ENCODE results near the gene PCBD1.

Gene PCBD1

DNA sequence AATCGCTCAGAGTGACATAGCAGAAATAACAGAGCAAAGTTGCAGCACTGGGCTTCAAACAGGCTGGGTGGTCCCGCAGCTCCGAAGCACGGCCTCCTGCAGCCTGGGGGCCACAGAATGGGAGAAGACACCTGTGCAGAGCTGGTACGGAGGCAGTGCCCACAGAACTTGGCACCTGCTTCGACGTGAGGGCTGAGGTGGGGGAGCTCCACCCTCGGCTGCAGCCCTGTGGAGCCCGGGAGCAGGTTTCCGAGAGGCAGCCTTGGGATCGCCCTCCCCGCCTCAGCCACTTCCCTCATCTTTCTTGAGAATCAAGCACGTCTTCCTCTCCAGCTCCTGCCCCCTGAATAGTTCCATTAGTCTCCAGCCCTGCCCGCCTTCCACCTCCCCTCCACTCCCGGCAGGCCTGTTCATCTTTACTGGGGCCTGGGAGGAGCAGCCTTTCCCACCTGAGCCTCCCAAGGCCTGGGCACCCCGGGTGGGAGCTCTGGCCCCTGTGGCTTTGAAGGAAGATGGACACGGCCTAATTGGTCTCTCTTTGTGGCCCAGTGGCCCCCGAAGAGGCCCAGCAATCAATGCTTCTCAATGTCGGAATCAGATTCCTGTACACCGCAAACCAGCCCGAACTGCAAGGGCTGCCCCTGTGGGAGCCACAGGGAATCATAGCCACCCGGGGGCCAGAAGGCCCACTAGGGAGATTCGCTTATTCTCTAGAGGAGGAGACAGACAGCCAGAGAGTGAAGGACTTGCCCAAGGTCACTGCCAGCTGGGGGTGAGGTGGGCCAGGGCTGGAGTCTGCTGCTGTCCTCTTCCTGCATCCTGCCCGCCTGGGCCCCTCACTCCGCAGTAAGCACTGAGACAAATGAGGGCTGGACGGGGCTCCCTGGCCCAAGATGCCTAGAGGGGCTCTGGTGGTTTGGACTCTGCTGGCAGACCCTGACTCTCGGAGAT lies 17.0 kb upstream of the PCBD1 start:
- no peak for TF ChIP-seq FOXM1 (IDR thresholded peaks at IDR 0.05; ENCODE audit: borderline replicate concordance, low read depth)
- no peak for TF ChIP-seq EGR1 (IDR thresholded peaks at IDR 0.05)
- TF ChIP-seq REST (IDR thresholded peaks at IDR 0.05; ENCODE audit: low read depth) = no peak
- TF ChIP-seq MAX (IDR thresholded peaks at IDR 0.05) = no peak
- no peak for TF ChIP-seq ZBTB7A (IDR thresholded peaks at IDR 0.05; ENCODE audit: low read depth)
- TF ChIP-seq NFIC (IDR thresholded peaks at IDR 0.05) = no peak
- TF ChIP-seq RAD21 (IDR thresholded peaks at IDR 0.05; ENCODE audit: low read depth) = no peak

- TF ChIP-seq RAD21 (IDR thresholded peaks at IDR 0.05; ENCODE audit: low read depth) (peak; percentile 98), NFIC (IDR thresholded peaks at IDR 0.05) (peak; percentile 82), CREB1 (IDR thresholded peaks at IDR 0.05; ENCODE audit: low read depth) (no peak), ZBTB7A (IDR thresholded peaks at IDR 0.05; ENCODE audit: low read depth) (0 out of 2 replicates have a peak, but pooled peaks have one; percentile 32), MAX (IDR thresholded peaks at IDR 0.05) (no peak), TCF12 (IDR thresholded peaks at IDR 0.05; ENCODE audit: low read depth) (no peak), FOXM1 (IDR thresholded peaks at IDR 0.05; ENCODE audit: borderline replicate concordance, low read depth) (no peak), TEAD4 (IDR thresholded peaks at IDR 0.05) (no peak), REST (IDR thresholded peaks at IDR 0.05; ENCODE audit: low read depth) (no peak), YY1 (IDR thresholded peaks at IDR 0.05; ENCODE audit: low read depth) (no peak), EP300 (IDR thresholded peaks at IDR 0.05; ENCODE audit: borderline replicate concordance) (no peak), TAF1 (IDR thresholded peaks at IDR 0.05; ENCODE audit: low read depth) (no peak), EGR1 (IDR thresholded peaks at IDR 0.05) (no peak), CEBPB (IDR thresholded peaks at IDR 0.05) (no peak)
- TF ChIP-seq, protein P1, sequence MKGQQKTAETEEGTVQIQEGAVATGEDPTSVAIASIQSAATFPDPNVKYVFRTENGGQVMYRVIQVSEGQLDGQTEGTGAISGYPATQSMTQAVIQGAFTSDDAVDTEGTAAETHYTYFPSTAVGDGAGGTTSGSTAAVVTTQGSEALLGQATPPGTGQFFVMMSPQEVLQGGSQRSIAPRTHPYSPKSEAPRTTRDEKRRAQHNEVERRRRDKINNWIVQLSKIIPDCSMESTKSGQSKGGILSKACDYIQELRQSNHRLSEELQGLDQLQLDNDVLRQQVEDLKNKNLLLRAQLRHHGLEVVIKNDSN (IDR thresholded peaks at IDR 0.05) = no peak
Measured at GRCh38 chr10:70903262-70903921, 15.0 kb upstream of the PCBD1 start.

DNA sequence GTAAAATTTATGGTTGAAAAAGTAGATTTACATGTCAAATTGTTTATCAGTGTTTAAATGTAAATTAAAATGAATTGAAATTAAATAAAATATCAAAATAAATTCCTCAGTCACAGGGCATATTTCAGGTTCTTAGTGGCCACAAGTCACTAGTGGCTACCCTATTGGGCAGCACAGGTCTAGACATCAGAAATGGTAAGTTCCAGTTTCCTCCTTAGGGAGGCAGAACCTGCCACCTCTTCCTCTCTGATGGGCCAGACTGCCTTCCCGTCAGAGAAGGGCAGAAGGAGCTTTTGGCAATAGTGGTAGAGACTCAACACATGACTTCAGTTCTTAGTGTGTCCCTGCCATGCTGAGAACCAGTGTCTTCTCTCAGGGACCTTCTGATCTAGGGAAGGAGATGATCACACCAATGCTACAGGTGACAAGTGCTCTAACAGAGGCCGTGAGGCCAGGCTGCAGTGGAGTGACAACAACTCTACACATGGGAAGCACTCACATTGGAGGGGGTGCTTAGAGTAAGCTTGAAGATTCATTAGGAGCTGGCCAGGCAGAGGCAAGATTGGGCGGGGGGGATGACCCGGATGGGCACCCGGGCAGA lies 14.4 kb upstream of the PCBD1 start:
- TF ChIP-seq EP300 (IDR thresholded peaks at IDR 0.05; ENCODE audit: borderline replicate concordance) = no peak
- no peak for TF ChIP-seq NFIC (IDR thresholded peaks at IDR 0.05)
- no peak for TF ChIP-seq MAX (IDR thresholded peaks at IDR 0.05)
- no peak for TF ChIP-seq CEBPB (IDR thresholded peaks at IDR 0.05)
- no peak for TF ChIP-seq YY1 (IDR thresholded peaks at IDR 0.05; ENCODE audit: low read depth)
- TF ChIP-seq EGR1 (IDR thresholded peaks at IDR 0.05) = no peak
- TF ChIP-seq REST (IDR thresholded peaks at IDR 0.05; ENCODE audit: low read depth) = no peak
- TF ChIP-seq, protein P1 (IDR thresholded peaks at IDR 0.05) = no peak
- TF ChIP-seq ZBTB7A (IDR thresholded peaks at IDR 0.05; ENCODE audit: low read depth) = no peak
- TF ChIP-seq TEAD4 (IDR thresholded peaks at IDR 0.05) = no peak
- TF ChIP-seq CREB1 (IDR thresholded peaks at IDR 0.05; ENCODE audit: low read depth) = no peak
